ENCODE results near the gene PIK3R5.

GRCh38 chr17:9001559-9001958 is 36.1 kb upstream of the PIK3R5 start:
- TF ChIP-seq, protein P1, sequence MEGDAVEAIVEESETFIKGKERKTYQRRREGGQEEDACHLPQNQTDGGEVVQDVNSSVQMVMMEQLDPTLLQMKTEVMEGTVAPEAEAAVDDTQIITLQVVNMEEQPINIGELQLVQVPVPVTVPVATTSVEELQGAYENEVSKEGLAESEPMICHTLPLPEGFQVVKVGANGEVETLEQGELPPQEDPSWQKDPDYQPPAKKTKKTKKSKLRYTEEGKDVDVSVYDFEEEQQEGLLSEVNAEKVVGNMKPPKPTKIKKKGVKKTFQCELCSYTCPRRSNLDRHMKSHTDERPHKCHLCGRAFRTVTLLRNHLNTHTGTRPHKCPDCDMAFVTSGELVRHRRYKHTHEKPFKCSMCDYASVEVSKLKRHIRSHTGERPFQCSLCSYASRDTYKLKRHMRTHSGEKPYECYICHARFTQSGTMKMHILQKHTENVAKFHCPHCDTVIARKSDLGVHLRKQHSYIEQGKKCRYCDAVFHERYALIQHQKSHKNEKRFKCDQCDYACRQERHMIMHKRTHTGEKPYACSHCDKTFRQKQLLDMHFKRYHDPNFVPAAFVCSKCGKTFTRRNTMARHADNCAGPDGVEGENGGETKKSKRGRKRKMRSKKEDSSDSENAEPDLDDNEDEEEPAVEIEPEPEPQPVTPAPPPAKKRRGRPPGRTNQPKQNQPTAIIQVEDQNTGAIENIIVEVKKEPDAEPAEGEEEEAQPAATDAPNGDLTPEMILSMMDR (IDR thresholded peaks at IDR 0.05): no peak
- no peak for TF ChIP-seq EP300 (IDR thresholded peaks at IDR 0.05)
- no peak for TF ChIP-seq POLR2A (IDR thresholded peaks at IDR 0.05)

Data from stomach (tissue), 4 donors.